MCF 10A (cell line): ENCODE results near the gene FASN. TPM values are rescaled to one million over a fixed set of nuclear protein-coding genes. Genes with fewer than 3 reads are reported as not detected.
A peak's percentile ranks its signal among the peaks of the same experiment; 100 is the strongest.

Experiments used
- BruUV-seq: library from RNA; stranded (reverse); fragments of 400-500 nt; replicated peaks from 2 replicates; lab custom pipeline; 2021; lab: Mats Ljungman, UMichigan
- CTCF ChIA-PET: fragments of 300-600 bp; sonication (Branson Sonifier 250); formaldehyde crosslinking; extraction: SDS; loops from one replicate; lab custom pipeline; 2021; ENCODE audit warnings: antibody characterized with exemption, inconsistent platforms; lab: Yijun Ruan, JAX
- POLR2A ChIA-PET: fragments of 300-600, 350-650 bp; sonication (Branson Sonifier 250); formaldehyde crosslinking; extraction: SDS; loops from one replicate; lab custom pipeline; 2020; ENCODE audit warnings: antibody characterized with exemption, inconsistent platforms; lab: Yijun Ruan, JAX
- DNase-seq: peaks from one replicate; pipeline ENCODE4 v3.0.0-alpha.2; 2018; ENCODE audit not compliant: unreplicated experiment
- H3K27ac Mint-ChIP-seq: one replicate; pipeline ENCODE4 v1.8.0; 2022; ENCODE audit warnings: mild to moderate bottlenecking, low read depth, mixed read lengths; ENCODE audit not compliant: unreplicated experiment
- H3K27me3 Mint-ChIP-seq: one replicate; pipeline ENCODE4 v1.8.0; 2022; ENCODE audit warnings: mixed read lengths; ENCODE audit not compliant: insufficient read depth, unreplicated experiment
- H3K36me3 Mint-ChIP-seq: one replicate; pipeline ENCODE4 v1.8.0; 2022; ENCODE audit warnings: mild to moderate bottlenecking, moderate library complexity, mixed read lengths; ENCODE audit not compliant: insufficient read depth, unreplicated experiment
- H3K4me1 Mint-ChIP-seq: one replicate; pipeline ENCODE4 v1.8.0; 2022; ENCODE audit warnings: mixed read lengths; ENCODE audit not compliant: insufficient read depth, unreplicated experiment
- H3K4me3 Mint-ChIP-seq: one replicate; pipeline ENCODE4 v1.8.0; 2022; ENCODE audit warnings: mild to moderate bottlenecking, moderate library complexity, mixed read lengths; ENCODE audit not compliant: unreplicated experiment
- H3K9me3 Mint-ChIP-seq: one replicate; pipeline ENCODE4 v1.8.0; 2022; ENCODE audit warnings: mixed read lengths; ENCODE audit not compliant: unreplicated experiment
- CTCF ChIP-seq: fragments of 200-600 bp; IDR thresholded peaks from one replicate; pipeline ENCODE4 v1.8.0; 2022; ENCODE audit warnings: antibody characterized with exemption, mild to moderate bottlenecking; ENCODE audit not compliant: unreplicated experiment
- intact Hi-C: fragments of 100-400 bp; cut with micrococcal nuclease; formaldehyde crosslinking; loops from 2 replicates; pipeline ENCODE4 v1.14.1; 2022
- total RNA-seq: library from RNA; stranded (reverse); gene quantifications from 2 replicates; pipeline ENCODE4 v1.2.3, GENCODE V29; 2022

The FASN gene
- total RNA-seq, 1 experiment from 2014 or later: 120 TPM

GRCh38 chr17:82064433-82065192, 33.4 kb downstream of the FASN start:
- ChIA-PET POLR2A (interaction anchor here (0.5 to 4.0 kb wide), 14 partner anchors 10 to 121 kb away, joined by 3 to 15 read pairs (median 3); partner anchors contain the start of genes CENPX, DCXR, FASN and GPS1), CTCF (interaction anchor here (0.6 to 0.8 kb wide), 3 partner anchors 15 to 87 kb away, joined by 3 to 4 read pairs (median 3); no protein-coding TSS in a partner anchor)
- DNase-seq: peak; percentile 29
- Mint-ChIP-seq H3K27me3 (no peaks in the 10 kb centered on the region), H3K4me3 (peak overlapping the region; percentile 70), H3K36me3 (peaks cover 17% of the 10 kb centered on the region), H3K4me1 (no peaks in the 10 kb centered on the region), H3K27ac (peak overlapping the region; percentile 27), H3K9me3 (no peaks in the 10 kb centered on the region)
- no peak for TF ChIP-seq CTCF
- TSS peak; percentile 41 for BruUV-seq
- intact Hi-C loops: no loop called here

GRCh38 chr17:82063424-82064415, 34.3 kb downstream of the FASN start:
- intact Hi-C loops: no loop called here
- H3K4me3 Mint-ChIP-seq: peak overlapping the region; percentile 70
- no peaks in the 10 kb centered on the region for H3K9me3 Mint-ChIP-seq
- DNase-seq: no peak
- no TSS peak for BruUV-seq
- POLR2A ChIA-PET: interaction anchor here (0.7 to 4.0 kb wide), 5 partner anchors 10 to 41 kb away, joined by 3 to 15 read pairs (median 4); partner anchors contain the start of genes FASN, GPS1, RAC3 and RFNG
- H3K27me3 Mint-ChIP-seq: no peaks in the 10 kb centered on the region
- TF ChIP-seq CTCF: no peak
- peak overlapping the region; percentile 27 for H3K27ac Mint-ChIP-seq
- no peaks in the 10 kb centered on the region for H3K4me1 Mint-ChIP-seq
- CTCF ChIA-PET: interaction anchor here (0.6 to 1.1 kb wide), 2 partner anchors 16 to 72 kb away, joined by 3 to 5 read pairs; no protein-coding TSS in a partner anchor
- H3K36me3 Mint-ChIP-seq: peaks cover 17% of the 10 kb centered on the region

GRCh38 chr17:82062984-82063368, 35.1 kb downstream of the FASN start:
- no TSS peak for BruUV-seq

More at GRCh38 chr17:82062984-82063368, 35.1 kb downstream of the FASN start:
- ChIA-PET POLR2A (interaction anchor here (1.8 kb wide), 1 partner anchor 9 kb away, joined by 4 read pairs; no protein-coding TSS in a partner anchor), CTCF (interaction anchor here (1.1 kb wide), 1 partner anchor 72 kb away, joined by 5 read pairs; no protein-coding TSS in a partner anchor)
- intact Hi-C loops: no loop called here
- Mint-ChIP-seq H3K27ac (no peak overlapping the region), H3K9me3 (no peaks in the 10 kb centered on the region), H3K36me3 (peaks cover 21% of the 10 kb centered on the region), H3K4me3 (no peak overlapping the region), H3K4me1 (no peaks in the 10 kb centered on the region), H3K27me3 (no peaks in the 10 kb centered on the region)
- TF ChIP-seq CTCF: no peak
- DNase-seq: no peak
